H1 (cell line): Measurements from ENCODE around the gene TNFSF15. TPM values are rescaled to one million over a fixed set of nuclear protein-coding genes. Genes with fewer than 3 reads are reported as not detected.

ENCODE experiments used
- CTCF ChIA-PET: fragments of 300-600 bp; sonication (Branson Sonifier 250); formaldehyde crosslinking; loops from one replicate; lab custom pipeline; 2021; ENCODE audit not compliant: partially characterized antibody; lab: Charles Lee
- POLR2A ChIA-PET: fragments of 300-600 bp; sonication (Branson Sonifier 250); formaldehyde crosslinking; loops from one replicate; lab custom pipeline; 2021; ENCODE audit warnings: inconsistent platforms; ENCODE audit not compliant: partially characterized antibody; lab: Charles Lee
- DNase-seq, 2 experiments: peaks; one replicate each; pipeline versions ENCODE4 v3.0.0 to v3.0.0-alpha.2; 2010 to 2022; ENCODE audit warnings: low spot score in 2 of 2, low read depth in 1 of 2, mixed read lengths in 1 of 2
- FAIRE-seq: peaks from 2 replicates; lab custom pipeline; 2011; peaks lifted over from hg19 to GRCh38; lab: Jason Lieb, UNC
- H2AFZ ChIP-seq: 2 replicates; pipeline ENCODE4 v1.8.1; 2012; ENCODE audit warnings: low read length, inconsistent platforms
- H2AK5ac ChIP-seq: 2 replicates; pipeline ENCODE4 v1.6.1; 2013; ENCODE audit warnings: low read depth, low read length
- H2BK120ac ChIP-seq: replicated peaks from 2 replicates; pipeline ENCODE3; 2013; ENCODE audit warnings: low read depth, low read length, inconsistent platforms
- H2BK12ac ChIP-seq: 2 replicates; pipeline ENCODE4 v1.6.1; 2013; ENCODE audit warnings: low read depth, low read length
- H2BK15ac ChIP-seq: 2 replicates; pipeline ENCODE4 v1.6.1; 2013; ENCODE audit warnings: low read length
- H2BK20ac ChIP-seq: 2 replicates; pipeline ENCODE4 v1.6.1; 2013; ENCODE audit warnings: low read length
- H2BK5ac ChIP-seq: 2 replicates; pipeline ENCODE4 v1.6.1; 2013; ENCODE audit warnings: low read depth, low read length
- H3K14ac ChIP-seq: 2 replicates; pipeline ENCODE4 v1.6.1; 2013; ENCODE audit warnings: inconsistent platforms; ENCODE audit not compliant: insufficient read length
- H3K18ac ChIP-seq: 2 replicates; pipeline ENCODE4 v1.6.1; 2013; ENCODE audit warnings: low read length; ENCODE audit errors: extremely low read depth
- H3K23ac ChIP-seq: 2 replicates; pipeline ENCODE4 v1.6.1; 2013; ENCODE audit warnings: inconsistent platforms; ENCODE audit not compliant: insufficient read length
- H3K23me2 ChIP-seq: 2 replicates; pipeline ENCODE4 v1.6.1; 2013; ENCODE audit warnings: low read depth, low read length
- H3K27ac ChIP-seq: 2 replicates; pipeline ENCODE4 v1.6.1; 2011; ENCODE audit warnings: low read depth, low read length, inconsistent platforms
- H3K27me3 ChIP-seq, 4 experiments: replicated peaks in 1 of 4; 1 replicate in 1 of 4; 2 replicates in 3 of 4; pipeline versions ENCODE4 v1.6.1 to v1.8.1; 2011 to 2013; ENCODE audit warnings: low read length in 3 of 4, mild to moderate bottlenecking in 3 of 4, inconsistent platforms in 2 of 4, mixed read lengths in 2 of 4, moderate library complexity in 1 of 4; ENCODE audit not compliant: control insufficient read depth in 3 of 4, insufficient read depth in 3 of 4; ENCODE audit errors: extremely low read depth in 1 of 4
- H3K36me3 ChIP-seq, 4 experiments: 2 replicates each; pipeline versions ENCODE4 v1.6.1 to v1.8.1; 2011 to 2013; ENCODE audit warnings: mild to moderate bottlenecking in 4 of 4, low read length in 3 of 4, moderate library complexity in 2 of 4, control low read depth in 1 of 4, inconsistent platforms in 1 of 4; ENCODE audit not compliant: insufficient read depth in 4 of 4, control insufficient read depth in 2 of 4
- H3K4ac ChIP-seq: replicated peaks from 2 replicates; pipeline ENCODE3; 2013; ENCODE audit warnings: low read length, low read depth, mixed read lengths, inconsistent platforms; ENCODE audit not compliant: insufficient read length
- H3K4me1 ChIP-seq, 4 experiments: replicated peaks in 1 of 4; 1 replicate in 1 of 4; 2 replicates in 3 of 4; pipeline versions ENCODE4 v1.6.1 to v1.8.1; 2011 to 2013; ENCODE audit warnings: low read length in 3 of 4, inconsistent platforms in 2 of 4, mixed read lengths in 1 of 4; ENCODE audit not compliant: insufficient read depth in 4 of 4, control insufficient read depth in 3 of 4
- H3K4me2 ChIP-seq, 2 experiments: 2 replicates each; pipeline versions ENCODE4 v1.6.1 to v1.8.1; 2011 to 2013; ENCODE audit warnings: low read depth in 2 of 2, low read length in 2 of 2, control low read depth in 1 of 2, inconsistent platforms in 1 of 2, mild to moderate bottlenecking in 1 of 2; ENCODE audit not compliant: insufficient read depth in 1 of 2
- H3K4me3 ChIP-seq, 4 experiments: fragments of 200-600, 300-600 bp in 1 of 4; sonication (generic), shearing (Covaris generic), sonication (Bioruptor Twin) in 1 of 4; 2 replicates each; pipeline versions ENCODE4 v1.5.1 to v1.8.1; 2011 to 2016; ENCODE audit warnings: low read length in 4 of 4, low read depth in 3 of 4, control low read depth in 2 of 4, inconsistent platforms in 2 of 4, mild to moderate bottlenecking in 2 of 4, mixed read lengths in 1 of 4, moderate library complexity in 1 of 4; ENCODE audit not compliant: insufficient read depth in 2 of 4; ENCODE audit errors: extremely low read depth in 1 of 4
- H3K56ac ChIP-seq: replicated peaks from 2 replicates; pipeline ENCODE3; 2013; ENCODE audit warnings: low read depth, mild to moderate bottlenecking, mixed read lengths, low read length, inconsistent platforms; ENCODE audit not compliant: insufficient read length
- H3K79me1 ChIP-seq: 2 replicates; pipeline ENCODE4 v1.6.1; 2013; ENCODE audit warnings: low read depth, low read length, control low read depth
- H3K79me2 ChIP-seq, 2 experiments: 2 replicates each; pipeline versions ENCODE4 v1.6.1 to v1.8.1; 2012 to 2013; ENCODE audit warnings: low read length in 2 of 2, mild to moderate bottlenecking in 2 of 2, inconsistent platforms in 1 of 2; ENCODE audit not compliant: insufficient read depth in 2 of 2, control insufficient read depth in 1 of 2
- H3K9ac ChIP-seq, 4 experiments: replicated peaks in 1 of 4; 1 replicate in 1 of 4; 2 replicates in 3 of 4; pipeline versions ENCODE4 v1.6.1 to v1.8.1; 2011 to 2013; ENCODE audit warnings: low read depth in 3 of 4, low read length in 3 of 4, control low read depth in 2 of 4, mild to moderate bottlenecking in 2 of 4, moderate library complexity in 2 of 4, inconsistent platforms in 1 of 4; ENCODE audit errors: extremely low read depth in 1 of 4
- H3K9me3 ChIP-seq, 2 experiments: 2 replicates each; pipeline versions ENCODE4 v1.6.1 to v1.8.1; 2012 to 2013; ENCODE audit warnings: mild to moderate bottlenecking in 2 of 2, moderate library complexity in 2 of 2, control low read depth in 1 of 2, inconsistent platforms in 1 of 2, low read depth in 1 of 2, low read length in 1 of 2, mixed read lengths in 1 of 2; ENCODE audit not compliant: insufficient read depth in 2 of 2
- H4K20me1 ChIP-seq, 2 experiments: replicated peaks in 1 of 2; 2 replicates each; pipeline versions ENCODE3 to v1.8.1; 2011 to 2013; ENCODE audit warnings: inconsistent platforms in 2 of 2, low read length in 2 of 2, mild to moderate bottlenecking in 1 of 2; ENCODE audit not compliant: insufficient read depth in 2 of 2, control insufficient read depth in 1 of 2
- H4K5ac ChIP-seq: 2 replicates; pipeline ENCODE4 v1.6.1; 2013; ENCODE audit warnings: low read length, low read depth, mixed read lengths, inconsistent platforms; ENCODE audit not compliant: insufficient read length
- H4K8ac ChIP-seq: 2 replicates; pipeline ENCODE4 v1.8.0; 2013; ENCODE audit warnings: mild to moderate bottlenecking, moderate library complexity, low read length, inconsistent platforms; ENCODE audit not compliant: insufficient read depth; ENCODE audit errors: extremely low read depth
- H4K91ac ChIP-seq: replicated peaks from 2 replicates; pipeline ENCODE3; 2013; ENCODE audit warnings: low read length, mixed read lengths, inconsistent platforms; ENCODE audit not compliant: insufficient read length
- ASH2L ChIP-seq: fragments of 200-600, 300-600 bp; sonication (generic); IDR thresholded peaks from one replicate; pipeline ENCODE4 v1.7.1; 2017; ENCODE audit warnings: low read length
- ATF3 ChIP-seq: IDR thresholded peaks from 2 replicates; pipeline ENCODE4 v1.6.1; 2011; ENCODE audit warnings: low read depth, mild to moderate bottlenecking, low read length; ENCODE audit not compliant: insufficient read depth
- EGR1 ChIP-seq: IDR thresholded peaks from 2 replicates; pipeline ENCODE4 v1.6.1; 2011; ENCODE audit warnings: low read depth, low read length, borderline replicate concordance
- GABPA ChIP-seq: IDR thresholded peaks from 2 replicates; pipeline ENCODE4 v1.6.1; 2011; ENCODE audit warnings: mild to moderate bottlenecking, low read length, moderate library complexity, borderline replicate concordance; ENCODE audit not compliant: insufficient read depth
- RNF2 ChIP-seq: fragments of 200-900, 300-1000 bp; sonication (generic); IDR thresholded peaks from 2 replicates; pipeline ENCODE4 v1.7.1; 2016; ENCODE audit warnings: borderline replicate concordance, low read depth, mild to moderate bottlenecking, antibody characterized with exemption, low read length; ENCODE audit not compliant: poor library complexity, severe bottlenecking; ENCODE audit errors: missing control alignments
- ZNF274 ChIP-seq: IDR thresholded peaks from 2 replicates; pipeline ENCODE4 v1.7.0; 2012; ENCODE audit warnings: low read length, borderline replicate concordance; ENCODE audit errors: extremely low read depth
- WGBS, 2 experiments: shearing (Covaris generic) in 1 of 2; methylation state at CpG; one replicate each; pipeline versions ENCODE4 v1.1.6 to v1.1.7; 2013 to 2015; ENCODE audit warnings: low lambda C conversion rate in 2 of 2, mixed read lengths in 2 of 2, inconsistent platforms in 1 of 2, low coverage in 1 of 2, missing lambda C conversion rate in 1 of 2; ENCODE audit not compliant: insufficient replicate concordance in 2 of 2, insufficient coverage in 1 of 2, insufficient read length in 1 of 2; ENCODE audit errors: extremely low coverage in 1 of 2, missing lambda C conversion rate in 1 of 2; 5-methylcytosine and 5-hydroxymethylcytosine counted together
- polyA plus RNA-seq, 7 experiments: library from polyadenylated mRNA; depleted of rRNA in 3 of 7; stranded (reverse) in 5 of 7; unstranded in 2 of 7; fragments of >200 nt in 5 of 7; fragments of 200-250 nt in 2 of 7; gene quantifications; 1 replicate in 5 of 7; 2 replicates in 1 of 7; 4 replicates in 1 of 7; pipeline versions ENCODE4 v1.2.1 to v1.2.3, GENCODE V29; 2011 to 2013; ENCODE audit warnings: missing spikeins in 2 of 7, mixed read lengths in 2 of 7
- total RNA-seq: library from RNA; stranded (reverse); fragmentation: NEBNext Ultra II Directional; extraction: Animal tissue kit (Norgen Biotek cat#: 25700); gene quantifications from 2 replicates; pipeline ENCODE4 v1.2.1, GENCODE V29; 2021
- TF ChIP-seq, protein P1 (sequence below): IDR thresholded peaks from 2 replicates; pipeline ENCODE4 v1.6.1; 2012; ENCODE audit warnings: inconsistent platforms

The TNFSF15 gene
- total and polyA plus RNA-seq, 2 of the 8 experiments (the other 6 are each of a cell fraction or from before 2014, with no cell fraction given), result 0.09 to 0.17 TPM

DNA sequence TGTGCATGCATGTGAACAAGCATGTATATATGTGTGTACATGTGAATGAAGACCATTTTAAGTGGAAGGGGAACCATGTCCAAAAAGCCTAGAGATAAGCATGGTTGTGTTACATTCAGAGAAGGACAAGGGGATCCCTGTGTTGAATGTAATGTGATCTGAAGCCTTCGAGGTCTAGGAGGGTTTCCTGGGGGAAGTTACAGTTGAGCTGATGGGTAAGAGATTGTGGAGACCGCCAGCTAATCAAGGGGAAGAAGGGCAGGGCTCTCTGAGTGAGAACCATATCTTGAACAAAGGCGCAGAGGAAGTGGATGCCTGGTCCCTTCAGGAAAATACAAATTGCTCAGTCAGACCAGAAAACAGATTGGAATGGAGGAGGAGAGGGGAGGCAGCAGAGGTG, 45.5 kb upstream of the TNFSF15 start:
- H4K5ac ChIP-seq, result no peak overlapping the region
- H4K8ac ChIP-seq, result no peak overlapping the region
- no peak overlapping the region for H3K4me3 ChIP-seq
- H3K4me1 ChIP-seq, result no peaks in the 10 kb centered on the region; a peak in 1 of 7 replicates
- no peak overlapping the region for H2AK5ac ChIP-seq
- H2BK15ac ChIP-seq, result no peak overlapping the region
- DNase-seq, result no peak
- no peak overlapping the region for H3K14ac ChIP-seq
- H3K9me3 ChIP-seq, result no peaks in the 10 kb centered on the region
- H3K79me1 ChIP-seq, result no peaks in the 10 kb centered on the region
- H3K79me2 ChIP-seq, result no peaks in the 10 kb centered on the region
- H4K20me1 ChIP-seq, result no peaks in the 10 kb centered on the region
- no peaks in the 10 kb centered on the region for H3K36me3 ChIP-seq
- no peak overlapping the region for H3K9ac ChIP-seq
- H3K4ac ChIP-seq, result no peak overlapping the region
- no peaks in the 10 kb centered on the region for H3K27me3 ChIP-seq
- peak overlapping the region; percentile 55; the same call in 1 of the 2 replicates for H2AFZ ChIP-seq
- H3K27ac ChIP-seq, result no peak overlapping the region
- no peak overlapping the region for H3K56ac ChIP-seq
- FAIRE-seq, result no peak
- ChIA-PET POLR2A (no interaction called here), CTCF (interaction anchor here (1.4 to 2.0 kb wide), 2 partner anchors 9 to 55 kb away, joined by 3 to 8 read pairs; no protein-coding TSS in a partner anchor)
- H3K4me2 ChIP-seq, result no peak overlapping the region
- H2BK5ac ChIP-seq, result no peak overlapping the region
- H2BK120ac ChIP-seq, result no peak overlapping the region
- H3K18ac ChIP-seq, result no peak overlapping the region
- no peak overlapping the region for H2BK20ac ChIP-seq
- H2BK12ac ChIP-seq, result no peak overlapping the region
- H3K23ac ChIP-seq, result no peak overlapping the region
- no peaks in the 10 kb centered on the region for H3K23me2 ChIP-seq
- WGBS, 2 experiments, result 83% methylated on average over 3 of the region's 3 CpGs; no CpG with 5 or more reads in 1 of the 2 experiments
- H4K91ac ChIP-seq, result no peak overlapping the region
- TF ChIP-seq ATF3, result no peak
- no peak for TF ChIP-seq ASH2L
- TF ChIP-seq, protein P1, sequence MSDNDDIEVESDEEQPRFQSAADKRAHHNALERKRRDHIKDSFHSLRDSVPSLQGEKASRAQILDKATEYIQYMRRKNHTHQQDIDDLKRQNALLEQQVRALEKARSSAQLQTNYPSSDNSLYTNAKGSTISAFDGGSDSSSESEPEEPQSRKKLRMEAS, result no peak
- no peak for TF ChIP-seq EGR1
- TF ChIP-seq GABPA, result no peak
- TF ChIP-seq ZNF274, result no peak
- TF ChIP-seq RNF2, result no peak
